Stimulated activated CD4-positive, alpha-beta T cell treated with anti-CD3 and anti-CD28 coated beads, Interleukin-4, amount 100 ng/mL, for 24 hours (primary cell): ENCODE results near the gene ATXN1.
"Not testable (repeated sequence)": the region's sequence is repeated elsewhere in the genome, so short reads cannot be mapped to it uniquely, and the experiment has no call there.

ENCODE experiments used
- DNase-seq: peaks from one replicate; pipeline ENCODE4 v3.0.0-alpha.2; 2020

The ATXN1 gene

DNA sequence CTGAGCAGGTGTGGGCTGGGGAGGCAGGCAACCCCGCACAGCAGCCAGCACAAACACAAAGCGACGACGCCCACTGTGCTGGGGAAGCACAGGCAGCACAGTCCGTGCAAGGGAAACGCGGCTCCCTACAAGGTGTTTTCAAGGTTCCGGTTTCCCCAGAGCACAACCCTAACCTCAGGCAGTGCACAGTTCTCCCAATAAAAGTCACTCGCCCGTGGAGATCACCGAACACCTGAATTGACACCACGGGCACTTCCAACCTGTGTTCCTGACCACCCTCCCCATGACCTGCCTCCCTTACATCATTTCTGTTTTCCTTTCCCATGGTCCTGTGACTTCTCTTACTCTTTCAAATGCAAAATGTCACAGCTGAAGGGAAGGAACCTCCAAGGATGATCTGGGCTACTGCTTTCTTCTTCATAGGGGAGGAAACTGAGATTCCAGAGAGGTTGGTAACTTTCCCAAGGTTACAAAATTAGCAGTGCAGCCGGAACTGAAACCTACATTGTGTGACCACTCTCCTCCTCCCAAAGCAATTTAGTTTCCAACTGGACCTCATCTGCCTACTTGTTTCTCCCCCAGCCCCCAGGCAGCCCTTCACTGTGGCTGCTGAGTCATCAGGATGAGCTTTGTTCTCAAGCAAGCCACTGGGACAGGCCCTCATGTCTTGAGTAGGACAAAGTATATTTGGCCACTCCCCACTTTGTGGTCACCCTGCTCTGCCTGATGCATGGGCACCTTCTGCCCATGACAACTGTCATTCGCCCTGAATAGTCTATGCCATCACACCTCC, 125.3 kb downstream of the ATXN1 start:
- DNase-seq: no peak

DNA sequence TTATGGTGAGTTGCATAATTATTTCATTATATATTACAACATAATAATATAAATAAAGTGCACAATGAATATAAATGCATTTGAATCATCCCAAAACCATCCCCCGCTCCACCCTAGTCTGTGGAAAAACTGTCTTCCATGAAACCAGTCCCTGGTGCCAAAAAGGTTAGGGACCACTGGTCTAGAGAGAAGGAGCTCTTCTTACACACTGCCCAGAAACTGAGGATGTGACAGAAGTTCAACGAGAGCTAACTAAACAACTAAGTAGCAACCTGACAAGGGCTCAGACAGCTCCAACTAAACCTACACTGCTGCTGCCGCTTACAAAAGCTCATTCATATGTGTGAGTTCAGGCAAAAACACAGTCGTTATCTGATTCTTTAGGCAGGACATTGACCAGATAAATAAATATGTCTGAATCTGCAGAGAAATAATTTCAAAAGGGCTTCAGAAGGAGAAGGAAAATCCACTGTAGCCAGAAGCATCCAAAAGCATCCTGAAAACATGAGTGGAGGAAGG, 125.9 kb downstream of the ATXN1 start:
- no peak for DNase-seq

DNA sequence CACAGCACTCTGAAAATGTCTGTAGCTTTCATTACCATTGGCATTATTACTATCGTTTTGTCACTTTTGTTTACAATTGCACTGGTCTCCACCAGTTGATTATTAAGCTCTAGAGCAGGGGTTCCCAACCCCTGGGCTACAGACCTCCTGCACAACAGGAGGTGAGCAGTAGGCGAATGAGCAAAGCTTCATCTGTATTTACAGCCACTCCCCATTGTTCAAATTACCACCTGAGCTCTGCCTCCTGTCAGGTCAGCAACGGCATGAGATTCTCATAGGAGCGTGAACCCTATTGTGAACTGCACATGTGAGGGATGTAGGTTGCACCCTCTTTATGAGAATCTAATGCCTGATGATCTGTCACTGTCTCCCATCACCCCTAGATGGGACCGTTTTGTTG, 126.4 kb downstream of the ATXN1 start:
- DNase-seq: no peak

GRCh38 chr6:16633961-16634360, 127.3 kb downstream of the ATXN1 start:
- DNase-seq: no peak

GRCh38 chr6:16633465-16633864, 127.8 kb downstream of the ATXN1 start:
- DNase-seq: no peak

DNA sequence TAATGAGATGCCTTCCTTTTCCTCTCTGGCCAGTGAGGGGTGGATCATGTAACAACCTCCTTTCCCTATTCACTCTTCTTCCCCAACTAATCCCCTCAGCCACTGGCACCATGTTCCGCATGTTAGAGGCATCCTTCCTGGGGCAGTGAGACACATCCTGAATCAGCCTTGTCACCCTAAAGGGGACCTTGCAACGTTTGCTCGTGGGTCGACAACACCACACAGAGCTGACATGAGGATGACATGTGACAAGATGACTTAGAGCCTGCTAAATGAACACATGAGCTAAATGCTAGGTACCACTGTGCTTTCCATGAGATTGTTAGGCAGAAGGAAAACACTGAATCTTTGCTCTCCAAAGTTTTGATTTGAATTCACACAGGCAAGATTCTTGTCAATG, 129.2 kb downstream of the ATXN1 start:
- DNase-seq: no peak

- no peak for DNase-seq
These were observed 131.1 kb downstream of the ATXN1 start for GRCh38 chr6:16630026-16630643.

DNA sequence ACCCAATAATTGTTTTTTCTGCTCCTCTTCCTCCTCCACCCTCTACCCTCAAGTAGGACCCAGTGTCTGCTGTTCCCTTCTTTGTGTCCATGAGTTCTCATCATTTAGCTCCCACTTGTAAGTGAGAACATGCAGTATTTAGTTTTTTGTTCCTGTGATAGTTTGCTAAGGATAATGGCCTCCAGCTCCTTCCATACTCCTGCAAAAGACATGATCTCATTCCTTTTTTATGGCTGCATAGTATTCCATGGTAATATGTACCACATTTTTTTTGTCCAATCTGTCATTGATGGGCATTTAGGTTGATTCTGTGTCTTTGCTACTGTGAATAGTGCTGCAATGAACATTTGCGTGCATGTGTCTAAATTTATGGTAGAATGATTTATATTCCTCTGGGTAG, 132.7 kb downstream of the ATXN1 start:
- DNase-seq: not testable (repeated sequence)

DNA sequence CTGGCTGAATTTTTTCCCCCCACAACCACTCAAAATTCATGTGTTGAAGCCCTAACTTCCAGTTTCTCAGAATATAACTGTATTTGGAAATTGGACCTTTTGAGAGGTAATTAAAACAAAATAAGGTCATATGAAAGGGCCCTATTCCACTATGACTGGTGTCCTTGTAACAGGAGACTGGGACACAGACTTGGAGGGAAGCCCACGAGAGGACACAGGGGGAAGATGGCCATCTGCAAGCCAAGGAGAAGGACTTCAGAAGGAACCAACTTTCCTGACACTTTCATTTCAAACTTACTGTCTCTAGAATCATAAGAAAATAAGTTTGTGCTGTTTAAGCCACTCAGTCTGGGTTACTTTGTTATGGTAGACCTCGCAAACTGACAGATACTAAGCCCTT, 134.6 kb downstream of the ATXN1 start:
- DNase-seq: no peak

GRCh38 chr6:16625291-16626265, 135.7 kb downstream of the ATXN1 start:
- no peak for DNase-seq

- DNase-seq: no peak
These were observed 136.5 kb downstream of the ATXN1 start for GRCh38 chr6:16624636-16625290.

GRCh38 chr6:16623731-16624130, 137.5 kb downstream of the ATXN1 start:
- DNase-seq: no peak

GRCh38 chr6:16623029-16623653, 138.1 kb downstream of the ATXN1 start:
- DNase-seq: no peak

GRCh38 chr6:16622193-16622592, 139.1 kb downstream of the ATXN1 start:
- no peak for DNase-seq

- no peak for DNase-seq
These were observed 140.3 kb downstream of the ATXN1 start for GRCh38 chr6:16621002-16621401.

DNA sequence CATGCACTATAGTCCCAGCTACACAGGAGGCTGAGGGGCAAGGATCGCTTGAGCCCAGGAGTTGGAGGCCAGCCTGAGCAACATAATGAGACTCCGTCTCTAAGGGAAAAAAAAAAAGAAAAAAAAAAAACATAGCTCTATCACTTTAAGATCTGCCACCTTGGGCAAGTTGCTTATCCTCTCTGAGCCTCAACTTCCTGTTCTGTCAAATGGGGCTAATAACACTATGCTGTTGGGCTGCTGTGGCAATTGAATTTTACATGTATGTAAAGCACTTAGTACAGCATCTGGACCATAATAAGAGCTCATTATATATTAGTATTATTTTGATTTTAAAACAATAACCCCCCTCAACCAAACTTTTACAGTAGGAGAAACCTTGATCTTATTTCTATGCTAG, 141.5 kb downstream of the ATXN1 start:
- no peak for DNase-seq

DNA sequence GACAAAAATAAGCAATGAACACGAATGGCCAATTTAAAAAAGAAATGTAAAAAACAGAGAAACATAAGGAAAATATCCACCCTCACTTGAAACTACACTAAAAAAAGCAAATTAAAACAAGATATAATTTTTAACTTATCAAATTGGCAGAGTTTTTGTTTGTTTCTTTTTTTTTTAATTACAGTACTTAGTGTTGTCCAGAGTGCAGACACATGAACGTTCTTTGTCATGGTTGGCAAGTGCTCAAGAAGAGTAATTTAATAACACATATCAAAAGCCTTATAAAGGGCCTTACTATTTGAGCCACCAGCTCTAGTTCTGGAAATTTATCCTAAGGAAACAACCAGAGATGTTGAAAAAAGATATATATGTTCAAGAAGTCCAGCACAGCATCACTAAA, 142.3 kb downstream of the ATXN1 start:
- no peak for DNase-seq

DNA sequence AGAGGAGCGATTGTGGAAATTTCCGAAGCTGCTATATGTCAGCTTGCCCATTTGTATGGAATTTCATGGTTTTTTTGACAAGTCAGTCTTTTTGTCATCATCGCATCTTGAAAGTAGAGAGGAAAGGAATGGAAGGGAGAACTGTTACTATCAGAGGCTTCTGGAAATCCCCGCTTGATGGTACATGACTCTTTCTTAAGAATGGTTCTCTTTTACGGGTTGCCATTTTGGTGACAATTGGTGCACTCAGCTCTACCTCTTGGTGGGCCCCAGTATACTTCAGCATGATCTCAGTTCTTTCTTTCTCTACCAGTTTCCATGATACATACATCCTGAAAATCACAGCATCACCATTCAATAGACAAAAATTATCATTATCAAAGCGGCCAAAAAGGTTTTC, 146.0 kb downstream of the ATXN1 start:
- DNase-seq: not testable (repeated sequence)

DNA sequence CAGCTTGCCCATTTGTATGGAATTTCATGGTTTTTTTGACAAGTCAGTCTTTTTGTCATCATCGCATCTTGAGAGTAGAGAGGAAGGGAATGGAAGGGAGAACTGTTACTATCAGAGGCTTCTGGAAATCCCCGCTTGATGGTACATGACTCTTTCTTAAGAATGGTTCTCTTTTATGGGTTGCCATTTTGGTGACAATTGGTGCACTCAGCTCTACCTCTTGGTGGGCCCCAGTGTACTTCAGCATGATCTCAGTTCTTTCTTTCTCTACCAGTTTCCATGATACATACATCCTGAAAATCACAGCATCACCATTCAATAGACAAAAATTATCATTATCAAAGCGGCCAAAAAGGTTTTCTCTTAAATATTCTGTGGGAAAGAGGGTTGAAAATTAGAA, 147.1 kb downstream of the ATXN1 start:
- DNase-seq: not testable (repeated sequence)

- not testable (repeated sequence) for DNase-seq
These were observed 147.8 kb downstream of the ATXN1 start for GRCh38 chr6:16613504-16613903.

DNA sequence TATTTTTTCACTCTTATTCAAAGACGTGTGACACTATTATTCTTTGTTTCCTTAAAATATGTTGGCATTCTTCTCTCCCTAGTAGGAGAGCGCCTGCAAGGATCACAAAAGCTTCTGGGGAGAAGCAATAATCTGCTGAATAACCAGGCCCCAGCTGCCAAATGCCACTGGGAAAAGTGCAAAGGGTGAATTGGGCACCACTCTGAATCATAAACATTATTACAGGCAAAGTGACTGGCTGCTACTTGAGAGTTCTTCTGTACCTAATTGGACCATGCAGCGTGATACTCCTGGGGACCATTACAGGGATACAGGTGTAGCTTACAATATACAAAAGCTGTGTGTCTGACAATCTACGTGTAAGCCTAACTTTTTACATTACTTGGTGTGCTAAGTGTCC, 152.8 kb downstream of the ATXN1 start:
- no peak for DNase-seq

GRCh38 chr6:16602035-16602434, 159.2 kb downstream of the ATXN1 start:
- peak; percentile 67 for DNase-seq
